DMS79 (cell line): ENCODE results near the gene SGK1.
A peak's percentile ranks its signal among the peaks of the same experiment; 100 is the strongest.
"Not testable (repeated sequence)": the region's sequence is repeated elsewhere in the genome, so short reads cannot be mapped to it uniquely, and the experiment has no call there.

Experiments used
- DNase-seq: peaks from one replicate; lab custom pipeline; 2025; lab: John Stamatoyannopoulos, UW

The SGK1 gene

GRCh38 chr6:134217798-134218140 is 100.1 kb downstream of the SGK1 start:
- no peak for DNase-seq

- DNase-seq: no peak
Measured at GRCh38 chr6:134217105-134217797, 100.7 kb downstream of the SGK1 start.

- no peak for DNase-seq
Measured at GRCh38 chr6:134216301-134217010, 101.5 kb downstream of the SGK1 start.

GRCh38 chr6:134213410-134213809 is 104.5 kb downstream of the SGK1 start:
- not testable (repeated sequence) for DNase-seq

- peak; percentile 86 for DNase-seq
Measured at GRCh38 chr6:134211297-134211696, 106.6 kb downstream of the SGK1 start.

GRCh38 chr6:134207421-134207820 is 110.5 kb downstream of the SGK1 start:
- no peak for DNase-seq

GRCh38 chr6:134205366-134205765 is 112.5 kb downstream of the SGK1 start:
- no peak for DNase-seq

GRCh38 chr6:134204759-134205158 is 113.2 kb downstream of the SGK1 start:
- not testable (repeated sequence) for DNase-seq

- no peak for DNase-seq
Measured at GRCh38 chr6:134204031-134204430, 113.9 kb downstream of the SGK1 start.

GRCh38 chr6:134201716-134202115 is 116.2 kb downstream of the SGK1 start:
- DNase-seq: no peak

- DNase-seq: peak; percentile 23
Measured at GRCh38 chr6:134199848-134200606, 117.9 kb downstream of the SGK1 start.

- no peak for DNase-seq
Measured at GRCh38 chr6:134198093-134198492, 119.8 kb downstream of the SGK1 start.

GRCh38 chr6:134197685-134198084 is 120.2 kb downstream of the SGK1 start:
- DNase-seq: not testable (repeated sequence)

- DNase-seq: no peak
Measured at GRCh38 chr6:134196568-134197193, 121.2 kb downstream of the SGK1 start.

- DNase-seq: no peak
Measured at GRCh38 chr6:134195985-134196384, 121.9 kb downstream of the SGK1 start.

- no peak for DNase-seq
Measured at GRCh38 chr6:134195164-134195906, 122.6 kb downstream of the SGK1 start.

GRCh38 chr6:134193536-134194498 is 124.1 kb downstream of the SGK1 start:
- no peak for DNase-seq

GRCh38 chr6:134192609-134193008 is 125.3 kb downstream of the SGK1 start:
- DNase-seq: not testable (repeated sequence)

GRCh38 chr6:134190883-134191282 is 127.0 kb downstream of the SGK1 start:
- DNase-seq: no peak

- DNase-seq: no peak
Measured at GRCh38 chr6:134187751-134188150, 130.2 kb downstream of the SGK1 start.

GRCh38 chr6:134187154-134187553 is 130.8 kb downstream of the SGK1 start:
- DNase-seq: no peak
